Stimulated activated naive CD4-positive, alpha-beta T cell (primary cell): ENCODE measurements around the gene SETD9.

ENCODE experiments used
- DNase-seq, 6 experiments: peaks; one replicate each; lab custom pipeline; 2025; lab: John Stamatoyannopoulos, UW

The SETD9 gene

GRCh38 chr5:56938858-56939257 is 29.5 kb downstream of the SETD9 start:
- DNase-seq = no peak

DNA sequence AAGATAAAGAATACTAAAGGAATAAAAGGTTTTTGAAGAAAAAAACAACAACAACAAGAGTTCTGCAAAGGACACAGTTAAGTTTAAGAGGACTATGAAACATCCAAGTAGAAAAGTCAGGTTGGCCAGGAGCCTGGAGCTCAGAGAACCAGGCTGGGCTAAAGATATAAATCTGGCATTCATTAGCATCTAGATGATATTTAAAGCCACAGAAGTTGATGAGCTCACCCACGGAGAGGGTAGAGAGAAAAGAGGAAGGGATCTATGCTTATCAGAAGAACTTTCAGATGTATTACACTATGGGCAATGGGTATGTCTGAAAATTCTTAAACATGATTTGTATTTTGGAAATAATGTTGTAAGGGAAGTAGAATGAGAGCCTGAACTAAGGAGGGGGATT is 32.6 kb downstream of the SETD9 start:
- no peak for DNase-seq

DNA sequence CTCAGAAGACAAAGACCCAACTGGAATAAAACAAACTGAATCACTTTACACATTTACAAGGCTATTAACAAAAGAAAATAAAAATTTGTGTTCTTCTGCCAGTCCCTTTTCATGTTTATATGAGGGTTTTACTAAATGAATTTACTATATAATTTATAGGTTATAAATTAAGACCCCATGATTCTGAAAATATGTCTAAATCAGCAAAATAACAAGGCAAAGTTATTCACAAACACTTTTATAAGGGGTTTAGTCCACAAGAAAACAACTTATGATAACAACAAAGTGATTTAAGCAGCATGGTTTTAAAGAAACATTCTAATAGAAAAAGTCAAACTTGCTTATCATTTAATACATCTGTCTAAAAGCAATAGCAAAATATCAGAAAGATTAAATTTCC is 37.7 kb downstream of the SETD9 start:
- no peak for DNase-seq

GRCh38 chr5:56950626-56951125 is 41.3 kb downstream of the SETD9 start:
- DNase-seq = peak; percentile 15 to 52 (median 32)

- peak in 4 of 6 experiments; percentile 17 to 53 (median 34) for DNase-seq
Observed at GRCh38 chr5:56951126-56951945, 41.9 kb downstream of the SETD9 start.

DNA sequence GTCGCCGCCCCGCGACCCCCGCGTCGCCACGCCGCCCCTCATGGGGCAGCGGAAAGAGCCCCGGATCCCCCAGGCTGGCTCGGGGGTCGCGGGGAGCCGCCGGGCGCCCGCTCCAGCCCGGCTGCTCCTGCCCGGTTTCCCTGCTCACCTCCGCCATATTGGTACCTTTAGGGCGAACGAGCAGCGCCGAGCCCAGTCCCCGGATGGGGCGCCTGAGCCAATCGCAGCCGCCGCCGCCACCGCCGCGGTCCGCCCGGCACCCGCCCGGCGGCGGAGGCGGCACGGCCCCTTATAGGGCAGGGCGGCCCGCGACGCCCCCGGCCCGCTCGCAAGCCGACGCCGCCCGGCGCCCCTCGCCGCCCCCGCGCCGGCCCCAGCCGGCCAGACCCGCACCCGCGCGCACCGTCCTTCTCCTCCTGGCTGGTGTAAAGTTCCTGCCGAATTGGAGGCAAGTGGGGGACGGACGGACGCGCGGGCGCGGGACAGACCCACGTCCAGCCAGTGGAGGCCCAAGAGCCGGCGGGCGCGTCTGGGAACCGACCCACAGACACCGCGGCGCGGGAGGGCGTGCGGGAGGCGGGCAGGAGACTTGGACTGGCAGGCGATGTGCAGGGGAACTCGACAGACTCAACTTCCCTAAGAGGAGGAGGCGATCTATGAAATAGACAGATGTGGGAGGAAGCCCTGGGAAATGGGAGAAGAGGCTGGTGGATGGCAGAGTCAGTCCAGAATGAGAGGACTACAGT is 42.7 kb downstream of the SETD9 start, which contains the start of gene MIER3:
Gene MIER3 (minus strand): TSS at position 178 of the 746 bp plus-strand sequence. CDS start 21 bp downstream, at position 157.
- peak; percentile 63 to 74 (median 72) for DNase-seq

- no peak for DNase-seq
Observed at GRCh38 chr5:56954262-56954661, 44.9 kb downstream of the SETD9 start.

DNA sequence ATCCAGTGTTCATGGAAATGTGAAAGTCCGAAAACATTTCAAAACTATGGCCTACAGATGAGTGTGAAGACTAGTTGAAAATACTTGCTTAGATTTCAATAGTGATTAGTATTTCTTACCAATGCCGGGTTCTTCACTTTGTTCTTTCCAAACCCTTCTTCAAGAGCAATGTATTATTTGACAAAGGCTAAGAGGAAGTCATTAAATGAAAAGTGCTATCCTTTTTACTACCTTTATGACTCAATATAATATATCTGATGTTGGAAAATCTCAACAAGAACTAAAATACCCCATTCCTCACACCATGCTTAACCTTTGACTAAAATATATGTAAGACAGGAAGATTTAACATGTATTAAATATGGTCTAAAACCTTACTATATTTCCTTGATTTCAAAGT is 49.2 kb downstream of the SETD9 start:
- no peak for DNase-seq

DNA sequence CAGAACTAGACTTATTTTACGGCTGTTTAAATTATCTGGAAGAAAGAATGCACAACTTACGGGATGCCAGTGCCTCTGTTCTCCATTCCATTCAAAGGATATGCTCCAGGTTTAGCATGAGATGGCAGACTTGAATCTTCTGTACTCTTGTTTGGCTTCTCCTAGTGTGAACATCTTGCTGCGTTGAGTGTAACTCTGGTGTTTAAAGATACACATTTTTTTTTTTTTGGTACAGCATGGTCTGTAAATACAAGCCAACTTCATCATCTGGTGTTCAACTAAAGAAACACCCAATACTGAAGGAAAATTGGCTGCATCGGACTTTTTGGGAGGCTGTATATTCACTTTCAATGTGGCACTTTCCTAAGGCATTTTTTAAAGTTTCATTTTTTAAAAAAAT is 49.9 kb downstream of the SETD9 start:
- no peak for DNase-seq

GRCh38 chr5:56961746-56962145 is 52.4 kb downstream of the SETD9 start:
- DNase-seq = no peak

DNA sequence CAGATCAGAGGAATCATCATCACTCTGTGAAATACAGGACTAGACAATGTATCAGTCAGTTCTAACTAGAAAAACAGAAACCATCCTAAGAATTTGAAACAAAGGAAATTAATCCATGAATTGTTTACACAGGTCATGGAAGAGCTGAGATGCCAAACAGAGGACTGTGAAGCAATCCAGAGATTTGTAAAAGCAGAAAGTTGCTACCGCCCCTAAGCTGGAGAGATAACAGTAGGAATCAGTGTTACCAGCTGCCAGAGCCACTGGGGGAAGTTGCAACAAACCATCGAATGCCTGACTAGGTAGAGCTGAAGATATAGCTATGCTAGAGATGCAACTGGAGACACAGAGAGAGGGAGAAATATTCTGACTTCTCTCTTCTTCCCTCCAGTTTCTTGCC is 52.9 kb downstream of the SETD9 start:
- DNase-seq = no peak

DNA sequence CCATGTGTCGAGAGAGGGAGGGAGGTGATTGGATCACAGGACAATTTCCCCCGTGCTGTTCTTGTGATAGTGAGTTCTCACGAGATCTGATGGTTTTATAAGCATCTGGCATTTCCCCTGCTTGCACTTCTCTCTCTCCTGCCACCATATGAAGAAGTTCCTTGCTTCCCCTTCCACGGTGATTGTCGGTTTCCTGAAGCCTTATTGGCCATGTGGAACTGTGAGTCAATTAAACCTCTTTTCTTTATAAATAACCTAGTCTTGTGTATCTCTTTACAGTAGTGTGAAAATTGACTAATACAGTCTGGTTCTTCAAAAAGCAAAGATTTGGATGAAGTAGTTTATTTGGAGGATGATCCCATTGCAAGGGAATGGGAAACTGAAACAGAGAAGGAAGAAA is 53.9 kb downstream of the SETD9 start:
- no peak for DNase-seq

GRCh38 chr5:56964173-56964572 is 54.8 kb downstream of the SETD9 start:
- no peak for DNase-seq
